HG03139 (cell line): ENCODE data around the gene POLE3.
"Not testable (repeated sequence)": the region's sequence is repeated elsewhere in the genome, so short reads cannot be mapped to it uniquely, and the experiment has no call there.

Experiments
- ATAC-seq: cut with Tn5 transposase; IDR thresholded peaks from one replicate; pipeline ENCODE4 v1.9.1; 2021; ENCODE audit not compliant: unreplicated experiment

Gene POLE3

DNA sequence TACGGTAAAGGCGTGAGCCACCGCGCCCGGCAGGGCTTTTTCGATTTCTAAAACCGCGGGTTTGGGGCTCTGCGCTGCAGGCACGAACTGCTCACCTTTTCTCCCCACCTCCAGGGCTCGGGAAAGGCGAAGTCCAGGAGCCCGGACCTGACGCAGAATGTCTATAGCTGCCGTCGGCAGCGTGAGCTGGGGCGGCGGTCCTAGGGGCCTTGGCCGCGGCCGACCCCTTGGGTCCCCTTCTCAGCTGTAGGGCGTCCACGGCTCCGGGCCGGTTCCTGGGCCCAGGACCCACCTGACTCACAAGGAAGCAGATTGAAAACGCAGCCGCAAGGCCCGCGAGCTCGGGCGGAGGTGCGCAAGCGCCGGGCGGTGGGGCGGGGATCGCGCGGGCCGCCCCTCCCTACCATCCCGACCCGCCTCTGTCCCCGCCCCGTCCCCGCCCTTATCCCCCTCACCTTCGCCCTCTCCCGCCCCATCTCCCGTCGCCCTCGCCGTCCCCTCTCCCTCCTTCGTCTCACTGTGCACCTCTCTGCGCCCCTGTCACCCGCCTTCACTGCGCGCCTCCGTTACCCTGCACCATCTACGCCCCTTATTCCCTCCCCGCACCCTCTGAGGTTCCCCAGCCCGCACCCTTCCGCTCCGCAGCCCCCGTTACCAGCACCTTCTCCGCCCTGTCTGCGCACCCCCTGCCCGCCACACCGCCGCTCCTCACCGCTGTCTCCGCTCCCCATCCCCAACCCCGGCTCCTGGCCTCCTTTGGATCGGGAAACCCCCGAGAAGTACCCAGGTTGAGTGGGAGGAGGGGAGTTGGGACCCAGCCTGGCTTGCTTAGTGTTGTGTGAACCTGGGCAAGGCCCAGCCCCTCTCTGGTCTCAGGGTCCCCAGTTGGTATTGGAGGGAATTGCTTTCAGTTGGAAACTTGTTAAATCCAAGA lies 33.6 kb downstream of the POLE3 start, which contains the start of gene HDHD3:
HDHD3 (minus strand) TSS at position 353 of the 934 bp plus-strand sequence. CDS start 2,632 bp downstream, outside the sequence.
- peak; percentile 71 for ATAC-seq

DNA sequence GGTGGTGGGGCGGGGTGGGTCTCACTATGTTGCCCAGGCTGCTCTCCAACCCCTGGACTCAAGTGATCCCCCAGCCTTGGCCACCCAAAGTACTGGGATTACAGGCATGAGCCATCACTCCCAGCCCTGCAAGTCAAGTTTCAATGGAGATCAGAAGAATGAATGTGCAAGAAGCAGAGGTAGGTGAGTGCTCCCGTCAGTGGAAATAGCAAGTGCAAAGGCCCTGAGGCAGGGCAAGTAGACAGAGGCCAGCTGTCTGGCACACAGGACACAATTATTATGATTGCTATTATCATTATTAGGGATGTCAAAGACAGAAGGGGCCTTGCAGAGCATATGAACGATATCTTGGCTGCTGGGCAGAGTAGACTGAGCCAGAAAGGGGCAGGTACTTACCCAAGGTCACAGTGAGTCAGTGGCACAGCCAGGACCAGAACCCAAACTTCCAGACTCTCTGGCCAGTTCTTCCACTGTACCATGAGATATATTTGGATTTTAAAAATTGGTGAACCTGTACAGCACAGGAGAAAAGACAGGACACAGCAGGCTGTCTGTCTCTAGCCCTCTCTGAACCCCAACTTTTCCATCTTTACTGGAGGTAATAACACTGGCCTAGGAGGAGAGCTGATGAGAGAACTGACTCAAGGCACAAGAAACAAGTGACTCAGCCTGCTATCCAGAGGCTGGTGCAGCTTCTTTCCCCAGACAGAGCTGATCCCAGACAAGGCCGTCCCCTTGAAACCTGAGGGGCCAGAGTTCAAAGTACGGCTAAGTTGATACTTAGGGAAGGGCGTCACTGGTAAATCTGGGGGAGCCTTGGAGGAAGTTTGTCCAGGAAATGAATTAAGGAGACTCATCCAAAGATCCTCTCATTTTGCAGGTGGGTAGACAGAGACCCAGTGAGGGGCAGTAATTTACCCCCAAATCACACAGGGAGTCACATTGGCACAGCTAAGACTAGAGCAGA lies 35.1 kb downstream of the POLE3 start:
- no peak for ATAC-seq

DNA sequence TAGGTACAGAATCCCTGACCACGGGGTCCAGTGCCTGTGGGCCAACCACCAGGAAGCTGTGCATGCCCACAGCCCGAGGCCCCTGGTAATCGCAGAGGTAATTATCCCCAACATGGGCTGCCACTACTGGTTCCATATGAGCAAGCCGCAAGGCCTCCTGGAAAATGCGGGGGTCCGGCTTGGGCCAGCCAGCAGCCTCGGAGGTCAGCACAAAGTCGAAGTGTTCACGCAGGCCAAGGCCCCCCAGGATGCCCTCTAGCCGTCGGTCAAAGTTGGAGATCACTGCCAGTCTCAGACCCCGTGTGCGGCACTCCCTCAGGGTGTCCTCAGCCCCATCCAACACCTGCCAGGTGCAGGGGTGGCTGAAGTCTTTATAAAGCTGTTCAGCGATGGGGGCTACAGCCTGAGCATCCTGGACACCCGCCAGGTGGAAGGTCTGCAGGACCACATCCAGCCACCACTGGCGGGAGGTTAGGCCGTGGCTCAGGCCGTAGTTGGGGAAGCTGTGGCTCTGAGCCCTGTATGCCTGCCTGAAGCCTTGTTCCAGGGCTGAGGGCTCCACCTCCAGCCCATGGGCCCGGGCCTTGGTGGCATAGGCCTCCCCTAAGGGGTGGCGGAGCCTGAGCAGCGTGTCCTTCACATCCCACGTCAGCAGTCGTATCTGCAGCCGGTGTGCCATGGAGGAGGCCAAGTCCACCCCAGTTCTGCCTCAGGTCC lies 36.6 kb downstream of the POLE3 start:
- ATAC-seq, result no peak

DNA sequence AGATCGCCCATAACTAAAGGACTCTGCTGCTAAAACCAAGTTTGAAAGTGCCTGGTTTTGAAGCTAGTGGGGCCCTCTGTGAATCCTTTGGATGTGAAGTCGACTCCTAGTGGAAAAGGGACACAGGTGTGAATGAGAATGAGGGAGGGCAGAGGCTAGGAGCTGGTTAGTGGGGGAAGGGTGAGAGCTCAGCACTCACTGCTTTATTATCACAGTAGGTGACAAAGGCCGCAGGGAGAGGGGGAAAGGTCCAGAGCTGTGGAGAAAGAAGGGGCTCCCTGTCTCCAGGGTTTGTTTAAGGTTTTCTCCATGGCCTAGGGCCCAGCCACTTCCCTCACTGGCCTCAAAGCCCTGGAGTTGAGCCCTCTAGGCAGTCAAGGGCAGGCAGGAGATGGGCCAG lies 37.2 kb downstream of the POLE3 start:
- ATAC-seq, result no peak

DNA sequence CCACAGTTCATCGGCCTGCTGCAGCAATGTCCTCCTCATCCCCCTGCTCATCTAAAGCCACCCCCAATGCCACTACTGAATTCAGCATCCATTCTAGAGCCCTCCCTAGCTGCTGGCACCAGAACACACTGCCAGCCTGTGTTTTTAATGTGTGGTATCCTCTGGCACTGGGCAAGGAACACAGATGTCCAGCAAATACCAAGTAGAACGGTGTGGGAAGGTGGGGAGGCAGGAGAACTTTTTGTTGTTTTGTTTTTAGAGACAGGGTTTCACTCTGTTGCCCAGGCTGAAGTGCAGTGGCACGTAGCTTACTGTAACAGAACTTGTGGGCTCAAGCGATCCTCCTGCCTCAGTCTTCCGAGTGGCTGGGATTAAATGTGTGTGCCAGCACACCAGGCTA lies 38.4 kb downstream of the POLE3 start:
- ATAC-seq, result no peak

DNA sequence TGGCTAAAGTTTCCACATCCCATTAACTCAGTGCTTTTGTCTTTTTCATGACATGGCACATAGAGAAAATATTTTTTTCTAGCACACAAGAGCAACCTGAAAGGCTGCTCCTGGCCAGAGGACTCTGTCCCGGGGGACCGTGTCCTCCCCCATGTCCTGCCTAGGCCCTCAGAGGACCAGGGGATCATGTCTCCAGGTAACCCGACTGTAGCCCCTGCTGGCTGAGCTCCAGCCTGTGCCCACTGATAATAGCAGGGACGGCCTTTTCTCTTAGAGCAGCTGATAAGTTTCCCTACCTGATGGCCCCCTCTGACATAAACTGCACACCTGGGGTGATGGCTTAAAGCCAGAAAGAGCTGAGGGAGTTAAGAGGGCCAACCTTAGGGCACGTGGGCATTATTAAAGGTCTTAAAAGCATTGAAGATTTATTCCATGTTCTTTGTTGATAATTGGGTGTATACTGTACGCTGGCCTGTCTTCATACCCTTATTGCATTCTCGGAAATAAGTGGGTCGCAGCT lies 39.6 kb downstream of the POLE3 start:
- no peak for ATAC-seq

DNA sequence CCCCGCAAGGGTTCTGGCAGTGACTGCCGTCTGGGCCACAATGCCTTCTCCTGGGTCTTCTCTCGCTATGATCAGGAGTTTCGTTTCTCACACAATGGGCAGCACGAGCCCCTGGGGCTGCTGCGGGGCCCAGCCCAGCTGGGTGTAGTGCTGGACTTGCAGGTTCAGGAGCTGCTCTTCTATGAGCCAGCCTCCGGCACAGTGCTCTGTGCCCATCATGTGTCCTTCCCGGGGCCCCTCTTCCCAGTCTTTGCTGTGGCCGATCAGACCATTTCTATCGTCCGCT lies 40.7 kb downstream of the POLE3 start:
- no peak for ATAC-seq

DNA sequence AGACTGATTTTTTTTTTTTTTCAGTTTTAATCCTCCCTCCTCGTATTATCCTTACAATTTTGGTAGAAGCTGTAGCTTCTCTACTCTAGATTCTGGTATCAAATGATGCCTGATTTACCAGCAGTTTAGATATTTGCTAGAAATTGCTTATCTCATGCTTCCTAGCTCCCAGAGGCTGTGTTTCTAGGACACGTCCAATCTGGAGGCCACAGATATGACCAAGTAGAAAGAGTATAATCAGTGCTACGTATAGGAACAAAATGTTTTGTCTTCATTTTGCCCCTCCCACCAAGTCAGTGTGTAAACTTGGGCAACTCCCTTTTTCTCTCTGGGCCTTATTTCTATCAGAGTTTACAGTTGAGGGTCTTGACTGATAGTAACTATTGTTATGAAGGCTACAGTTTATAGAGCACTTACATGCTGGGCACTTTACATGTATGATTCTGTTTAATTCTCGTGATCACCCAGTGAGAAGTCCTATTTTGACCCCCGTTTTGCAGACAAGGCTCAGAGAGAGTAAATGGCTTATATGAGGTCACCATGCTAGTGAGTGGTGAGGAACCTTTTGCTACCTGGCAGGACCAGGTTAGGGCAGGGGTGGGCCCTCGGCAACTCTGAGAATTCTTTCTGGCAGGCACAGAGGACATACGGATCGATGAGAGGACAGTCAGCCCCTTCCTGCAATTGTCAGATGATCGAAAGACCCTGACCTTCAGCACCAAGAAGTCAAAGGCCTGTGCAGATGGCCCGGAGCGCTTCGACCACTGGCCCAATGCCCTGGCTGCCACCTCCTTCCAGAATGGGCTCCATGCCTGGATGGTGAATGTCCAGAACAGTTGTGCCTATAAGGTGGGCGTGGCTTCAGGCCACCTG lies 41.3 kb downstream of the POLE3 start:
- ATAC-seq, result no peak

DNA sequence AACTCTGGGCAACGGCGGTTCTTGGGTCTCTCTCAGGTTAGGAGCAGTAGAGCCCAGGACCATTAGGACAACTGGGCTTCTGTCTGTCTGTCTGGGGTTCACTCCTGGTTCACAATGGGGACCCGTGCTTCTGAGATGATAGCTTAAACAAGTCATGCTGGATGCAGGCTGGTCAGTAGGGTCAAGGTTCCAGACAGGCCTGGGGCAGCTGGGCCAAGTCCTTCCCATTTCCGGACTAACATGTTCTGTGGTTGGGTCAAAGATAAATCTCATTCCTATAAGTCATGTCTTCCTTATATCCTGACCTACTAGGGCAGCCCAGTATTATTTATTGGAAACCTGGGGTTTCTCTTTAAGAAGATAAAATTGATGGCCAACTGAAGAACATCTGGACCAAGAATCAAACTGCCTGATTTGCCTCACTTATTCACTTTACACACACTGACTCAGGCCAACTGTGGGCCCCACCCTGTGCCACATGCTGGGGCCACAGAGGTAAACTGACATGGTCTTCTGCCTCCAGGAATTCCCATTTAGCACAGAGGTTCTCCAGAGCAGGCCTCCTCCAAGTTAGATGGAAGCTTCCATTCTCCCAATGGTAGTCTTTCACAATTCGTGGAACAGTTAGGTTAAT lies 42.0 kb downstream of the POLE3 start:
- no peak for ATAC-seq

DNA sequence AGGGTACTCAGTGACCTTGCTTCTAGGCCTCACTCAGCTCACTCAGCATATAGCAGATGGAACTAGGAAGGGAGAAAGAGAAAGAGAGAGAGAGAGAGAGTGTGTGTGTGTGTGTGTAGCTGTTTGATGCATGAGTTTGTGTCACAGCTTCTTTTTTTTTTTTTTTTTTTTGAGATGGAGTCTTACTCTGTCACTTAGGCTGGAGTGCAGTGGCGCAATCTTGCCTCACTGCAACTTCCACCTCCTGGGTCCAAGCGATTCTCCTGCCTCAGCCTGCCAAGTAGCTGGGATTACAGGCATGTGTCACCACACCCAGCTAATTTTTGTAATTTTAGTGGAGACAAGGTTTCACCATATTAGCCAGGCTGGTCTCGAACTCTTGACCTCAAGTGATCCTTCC lies 44.8 kb downstream of the POLE3 start:
- not testable (repeated sequence) for ATAC-seq

DNA sequence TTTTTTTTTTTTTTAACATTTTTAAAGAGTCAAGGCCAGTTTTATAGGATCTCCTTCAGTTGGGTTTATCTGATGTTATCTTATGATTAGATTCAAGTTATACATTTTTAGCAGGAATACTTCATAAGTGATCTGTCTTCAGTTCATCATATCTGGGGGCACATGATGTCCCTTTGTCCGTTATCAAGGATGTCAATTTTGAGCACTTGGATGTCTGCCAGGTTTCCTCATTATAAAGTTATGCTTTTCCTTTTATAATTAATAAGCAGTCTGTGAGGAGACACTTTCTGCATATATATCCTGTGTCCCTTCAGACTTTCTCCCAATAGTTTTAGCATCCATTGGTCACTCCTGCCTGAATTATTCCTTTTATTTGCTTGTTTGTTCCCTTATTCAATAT lies 45.5 kb downstream of the POLE3 start:
- no peak for ATAC-seq

DNA sequence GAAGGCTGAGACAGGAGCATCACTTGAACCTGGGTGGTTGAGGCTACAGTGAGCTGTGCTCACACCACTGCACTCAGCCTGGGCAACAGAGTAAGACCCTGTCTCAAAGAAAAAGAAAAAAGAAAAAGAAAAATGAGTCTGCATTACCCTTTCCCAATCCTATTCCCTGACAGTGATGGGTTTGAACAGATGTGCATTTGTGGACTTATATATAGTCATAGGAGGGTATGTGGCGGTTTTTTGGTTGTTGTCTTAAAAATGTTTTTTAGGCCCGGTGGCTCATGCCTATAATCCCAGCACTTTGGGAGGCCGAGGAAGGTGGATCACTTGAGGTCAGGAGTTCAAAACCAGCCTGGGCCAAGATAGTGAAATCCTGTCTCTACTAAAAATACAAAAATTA lies 47.1 kb downstream of the POLE3 start:
- no peak for ATAC-seq

DNA sequence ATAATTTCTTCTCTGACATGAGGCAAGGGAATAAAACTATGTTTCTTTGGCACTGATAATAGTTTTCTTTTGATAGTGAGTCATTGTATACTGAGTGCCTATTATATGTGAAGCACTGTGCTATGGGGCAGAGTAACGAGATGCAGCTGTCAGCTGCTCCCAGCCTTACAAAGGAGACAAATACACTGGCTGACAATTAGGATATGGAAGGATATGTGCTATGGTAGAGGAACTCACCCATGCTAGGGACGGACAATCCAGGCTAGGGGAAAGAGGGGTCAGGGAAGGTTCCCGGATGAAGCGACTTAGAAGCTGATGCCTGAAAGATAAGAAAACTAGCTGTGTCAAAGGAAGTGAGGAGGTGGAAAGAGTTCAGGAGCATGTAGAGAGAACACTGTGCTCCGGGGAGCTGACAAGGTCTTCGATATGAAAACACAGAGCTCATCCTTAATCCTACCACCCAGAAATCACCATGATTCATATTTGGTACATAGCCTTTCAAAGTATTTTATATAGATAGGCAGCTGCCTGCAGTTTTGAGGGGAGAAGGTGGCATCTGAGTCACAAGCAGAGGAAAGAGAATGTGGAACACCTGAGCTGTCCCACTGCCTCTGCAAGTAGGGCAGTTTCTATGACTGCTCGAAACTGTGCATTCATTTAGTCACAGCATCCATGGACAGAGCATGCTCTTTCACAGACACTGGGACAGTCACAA lies 49.0 kb downstream of the POLE3 start:
- no peak for ATAC-seq

DNA sequence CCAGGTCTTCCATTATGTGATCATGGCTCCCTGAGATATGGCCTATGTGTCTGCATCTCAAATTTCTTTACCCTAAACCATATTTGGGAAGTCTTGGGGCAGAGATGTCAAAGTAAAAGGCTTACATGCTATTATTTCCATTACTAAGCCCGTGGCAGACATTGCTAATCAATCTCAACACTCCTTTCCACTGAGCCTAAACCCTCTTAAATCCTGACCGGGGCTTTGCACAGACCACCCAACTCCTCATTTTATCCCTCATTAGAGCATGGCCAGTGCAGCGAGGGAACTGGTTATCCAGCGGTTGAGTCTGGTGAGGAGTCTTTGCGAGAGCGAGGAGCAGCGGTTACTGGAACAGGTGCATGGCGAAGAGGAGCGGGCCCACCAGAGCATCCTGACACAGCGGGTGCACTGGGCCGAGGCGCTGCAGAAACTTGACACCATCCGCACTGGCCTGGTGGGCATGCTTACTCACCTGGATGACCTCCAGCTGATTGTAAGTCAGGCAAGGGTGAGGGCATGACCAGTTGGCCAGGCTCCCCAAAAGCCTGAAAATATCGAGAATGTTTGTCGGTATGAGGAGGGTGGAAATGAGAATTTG lies 50.1 kb downstream of the POLE3 start:
- no peak for ATAC-seq

DNA sequence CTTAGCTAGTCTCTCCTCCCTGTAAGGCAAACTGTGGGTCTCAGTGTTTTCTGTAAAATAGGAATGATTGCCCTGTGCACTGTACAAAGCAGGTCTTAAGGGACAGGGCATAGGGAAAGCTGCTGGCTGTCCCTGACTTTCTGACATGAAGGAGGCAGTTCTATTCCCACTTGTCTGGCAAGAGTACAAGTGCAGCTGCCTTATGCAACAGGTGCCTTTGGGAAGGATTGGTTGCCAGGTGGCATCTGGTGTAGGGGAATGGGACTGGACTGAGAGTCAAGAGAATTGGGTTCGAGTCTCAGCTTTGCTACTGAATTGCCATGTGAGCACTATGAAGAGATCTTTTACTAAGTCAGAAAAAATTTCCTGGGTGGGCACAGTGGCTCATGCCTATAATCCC lies 51.1 kb downstream of the POLE3 start:
- no peak for ATAC-seq
